Activated CD8-positive, alpha-beta memory T cell treated with anti-CD3 and anti-CD28 coated beads for 1 hour (primary cell): ENCODE measurements around the gene POMGNT1.

Experiments used
- DNase-seq, 2 donors: peaks; one replicate each; pipeline ENCODE4 v3.0.0-alpha.2; 2020; ENCODE audit warnings: low read depth in 1 of 2; ENCODE audit errors: extremely low read depth in 1 of 2

POMGNT1 gene

DNA sequence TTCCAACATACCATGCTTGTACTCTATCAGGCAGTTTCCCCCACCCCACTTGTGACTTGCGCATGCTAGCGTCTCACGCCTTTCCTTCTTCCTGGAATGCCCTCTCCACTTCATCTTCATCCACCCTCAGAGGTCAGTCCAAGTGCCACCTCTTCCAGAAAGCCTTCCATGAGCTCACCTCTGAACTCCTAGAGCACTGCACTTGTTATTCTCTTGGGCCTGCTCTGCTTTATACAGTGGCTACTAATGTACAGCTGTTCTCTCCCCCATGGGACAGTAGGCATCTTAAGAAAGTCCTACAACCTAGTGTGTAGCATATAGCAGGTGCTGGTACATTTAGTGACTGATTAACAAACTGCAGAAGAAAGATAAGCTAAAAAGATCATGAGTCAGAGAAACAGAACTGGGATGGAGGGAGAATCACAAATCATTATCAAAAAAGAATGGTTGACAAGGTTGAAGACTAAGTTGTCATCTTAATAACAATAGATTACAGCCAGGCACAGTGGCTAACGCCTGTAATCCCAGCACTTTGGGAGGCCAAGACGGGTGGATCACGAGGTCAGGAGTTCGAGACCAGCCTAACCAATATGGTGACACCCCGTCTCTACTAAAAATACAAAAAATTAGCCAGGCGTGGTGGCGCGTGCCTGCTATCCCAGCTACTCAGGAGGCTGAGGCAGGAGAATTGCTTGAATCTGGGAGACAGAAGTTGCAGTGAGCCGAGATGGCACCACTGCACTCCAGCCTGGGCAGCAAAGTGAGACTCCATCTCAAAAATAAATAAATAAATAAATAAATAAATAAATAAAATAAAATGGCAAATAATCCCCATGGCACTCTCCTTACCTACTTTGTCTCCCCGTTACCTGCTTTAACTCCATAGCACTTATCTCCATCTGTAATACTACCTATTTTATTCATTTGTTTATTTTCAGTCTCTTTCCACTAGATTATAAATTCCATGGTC, 39.6 kb downstream of the POMGNT1 start:
- DNase-seq, result no peak

DNA sequence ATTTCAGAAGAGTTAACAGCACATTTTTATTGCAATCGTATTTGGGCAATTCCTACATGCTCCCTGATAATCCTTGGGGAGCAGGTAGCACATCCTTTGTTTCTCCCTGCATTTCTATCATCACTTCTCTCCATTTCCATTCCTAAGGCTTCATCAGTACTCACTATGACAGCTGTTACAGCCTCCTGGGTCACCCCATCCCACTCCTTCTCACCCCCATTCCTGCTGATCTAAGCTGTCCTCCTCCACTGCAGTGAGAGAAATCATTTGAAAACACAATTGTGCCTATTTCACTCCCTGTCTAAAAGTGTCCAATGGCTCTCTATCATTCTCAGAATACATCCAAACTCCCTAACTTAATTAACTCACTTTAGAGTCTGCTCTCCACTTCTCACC, 40.3 kb downstream of the POMGNT1 start:
- no peak for DNase-seq

DNA sequence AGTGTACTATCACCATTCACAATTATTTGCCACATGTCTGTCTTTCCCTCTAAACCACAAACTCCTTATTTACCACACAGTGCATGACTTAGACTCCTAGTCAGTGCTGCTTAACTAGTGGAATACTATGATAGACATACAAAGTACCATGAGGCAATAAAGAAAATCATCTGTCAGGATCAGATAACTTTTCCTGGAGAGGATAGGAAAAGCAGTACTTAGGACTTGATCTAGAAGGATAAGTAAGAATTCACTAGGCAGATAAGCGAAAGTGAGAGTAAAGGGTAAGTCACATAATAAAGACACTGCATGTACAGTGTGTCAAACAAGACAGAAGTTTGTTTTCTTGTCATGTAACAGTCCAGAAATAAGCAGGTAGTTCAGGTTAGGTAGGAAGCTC, 44.5 kb downstream of the POMGNT1 start:
- no peak for DNase-seq

DNA sequence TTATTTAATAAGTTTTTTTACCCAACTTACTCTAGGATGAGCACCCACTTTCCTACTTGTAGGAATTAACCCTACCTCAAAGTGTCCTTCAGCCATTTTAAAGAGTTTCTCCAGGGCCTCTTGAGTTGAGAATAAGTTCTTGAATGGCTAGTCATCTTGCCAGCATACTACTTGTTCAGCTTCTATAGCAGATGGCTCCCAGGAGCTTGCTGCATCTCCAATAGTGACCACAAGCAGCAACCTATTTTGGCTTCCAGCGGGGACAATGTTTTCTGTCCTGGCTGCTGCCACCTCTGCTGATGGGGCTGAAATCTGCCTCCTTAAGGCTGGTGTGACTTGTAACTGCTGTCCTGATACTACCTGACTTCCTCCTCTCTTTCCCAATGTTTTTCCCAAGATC, 45.0 kb downstream of the POMGNT1 start:
- no peak for DNase-seq

DNA sequence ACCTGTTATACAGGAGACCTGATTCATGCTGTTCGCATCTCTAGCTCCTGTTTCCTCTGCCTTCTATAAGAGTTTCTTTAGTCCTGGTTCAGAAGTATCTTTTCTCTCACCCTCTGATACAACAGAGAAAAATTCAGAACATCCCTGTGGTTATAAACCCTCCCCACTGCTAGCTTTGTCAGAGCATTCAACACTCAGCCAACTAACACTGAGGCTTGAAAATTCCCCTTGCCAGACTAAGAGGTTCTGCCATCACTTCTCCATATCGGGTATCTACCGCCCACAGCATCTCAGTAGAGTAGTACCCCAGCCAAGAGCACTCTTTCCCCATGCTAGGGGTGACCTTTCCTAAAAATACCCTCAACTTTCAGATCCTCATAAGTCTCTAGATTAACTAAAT, 46.2 kb downstream of the POMGNT1 start:
- no peak for DNase-seq

DNA sequence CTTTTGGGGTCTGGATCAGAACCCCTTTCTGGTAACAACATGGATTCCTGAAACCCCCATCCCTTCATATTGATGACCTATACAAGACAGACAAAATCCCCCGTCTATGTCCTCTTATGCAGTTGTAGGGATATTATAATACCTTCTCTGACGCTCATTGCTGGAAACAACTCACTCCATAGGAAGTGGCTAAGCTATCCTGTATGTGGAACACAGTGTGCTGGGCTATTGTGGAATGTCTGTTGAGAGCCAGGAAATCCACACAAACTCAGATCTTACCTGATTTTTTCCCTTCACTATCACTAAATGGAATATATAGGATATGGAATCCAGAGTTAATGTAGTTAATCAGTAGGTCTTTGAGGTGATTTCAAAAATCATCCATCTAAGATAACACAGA, 48.1 kb downstream of the POMGNT1 start:
- DNase-seq, result no peak

DNA sequence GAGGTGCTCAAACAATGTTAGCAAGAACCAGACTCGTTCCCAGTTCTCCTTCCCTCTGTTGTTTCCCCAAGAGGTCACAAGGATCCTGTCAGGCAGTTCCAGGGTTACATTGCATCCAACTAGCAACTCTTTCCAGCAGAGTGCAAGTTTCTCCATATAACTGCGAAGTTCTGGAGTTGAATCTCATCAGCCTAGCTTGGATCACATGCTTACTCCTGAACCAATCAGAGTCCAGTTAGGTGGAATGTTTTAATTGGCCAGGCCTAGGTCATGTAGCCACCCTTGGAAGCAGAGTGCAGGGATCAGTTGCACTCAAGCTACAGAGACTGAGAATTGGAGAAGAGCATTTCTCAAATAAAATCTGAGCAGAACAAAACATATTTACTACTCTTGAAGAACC, 49.9 kb downstream of the POMGNT1 start:
- DNase-seq, result no peak
